22Rv1 (cell line): ENCODE measurements around the gene CFAP221.

ENCODE experiments used
- CTCF ChIP-seq: fragments of 450-650 bp; IDR thresholded peaks from 2 replicates; pipeline ENCODE4 v1.5.1; 2017; ENCODE audit warnings: mild to moderate bottlenecking
- ZFX ChIP-seq: fragments of 450-650 bp; IDR thresholded peaks from 2 replicates; pipeline ENCODE4 v1.6.1; 2017; ENCODE audit warnings: antibody characterized with exemption, borderline replicate concordance

GRCh38 chr2:119683713-119684443 is 139.6 kb downstream of the CFAP221 start:
- no peak for TF ChIP-seq CTCF
- TF ChIP-seq ZFX = no peak
